Measurements from ENCODE around the gene GLT1D1.

The GLT1D1 gene

DNA sequence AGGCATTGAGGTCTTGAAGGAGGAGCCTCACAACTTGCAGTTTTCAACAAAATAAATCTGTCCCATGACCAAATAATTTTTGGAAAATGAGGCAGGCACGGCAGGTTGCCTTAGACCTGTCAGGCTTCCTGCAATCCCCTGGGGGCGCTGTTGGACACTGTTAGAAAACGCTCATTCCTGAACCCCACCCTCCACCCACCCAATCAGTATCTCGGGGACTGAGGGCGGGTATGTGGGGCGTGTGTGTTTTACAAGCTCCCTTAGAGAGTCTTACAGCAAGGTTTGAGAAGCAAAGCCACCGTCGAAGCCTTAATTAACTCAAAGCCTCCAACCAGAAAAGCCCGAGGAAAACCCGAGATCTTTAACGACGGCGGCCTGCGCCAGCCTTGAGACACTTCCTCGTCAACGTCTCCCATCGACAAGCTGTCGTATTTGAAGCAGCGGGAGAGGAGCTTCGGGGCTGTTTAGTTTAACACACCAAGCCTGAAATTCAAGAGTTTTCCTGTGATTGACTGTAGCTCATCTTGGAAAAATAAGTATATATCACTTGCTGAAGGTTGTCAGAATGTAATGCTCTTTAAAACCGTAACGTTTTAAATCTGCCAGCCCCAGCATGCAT, 123.0 kb downstream of the GLT1D1 start:
- intact Hi-C loops (cut with DNase I) = no loop called here
- peak; percentile 62 to 94 (median 82) for DNase-seq

DNA sequence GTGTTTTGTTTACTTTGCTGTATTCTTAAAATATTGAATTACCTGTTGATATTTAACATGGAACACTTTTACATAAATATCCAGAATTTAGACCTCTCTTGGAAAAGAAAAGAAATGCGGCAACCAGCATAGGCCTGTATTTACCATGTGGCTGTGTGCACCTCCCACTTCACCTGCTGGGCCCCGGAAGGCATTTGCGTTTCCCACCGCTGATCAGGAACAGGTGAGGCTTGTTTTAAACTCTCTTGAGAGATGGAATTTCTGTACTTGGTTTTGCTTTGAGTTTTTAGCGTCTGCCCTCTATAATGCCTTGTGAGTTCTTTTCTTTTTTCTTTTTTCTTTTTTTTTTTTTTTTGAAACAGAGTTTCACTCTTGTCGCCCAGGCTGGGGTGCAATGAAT, 124.2 kb downstream of the GLT1D1 start:
- intact Hi-C loops (cut with DNase I) = no loop called here
- no peak for DNase-seq

- DNase-seq = no peak
- intact Hi-C loops (cut with DNase I) = no loop called here
These were observed 124.8 kb downstream of the GLT1D1 start for GRCh38 chr12:128978067-128978466.

DNA sequence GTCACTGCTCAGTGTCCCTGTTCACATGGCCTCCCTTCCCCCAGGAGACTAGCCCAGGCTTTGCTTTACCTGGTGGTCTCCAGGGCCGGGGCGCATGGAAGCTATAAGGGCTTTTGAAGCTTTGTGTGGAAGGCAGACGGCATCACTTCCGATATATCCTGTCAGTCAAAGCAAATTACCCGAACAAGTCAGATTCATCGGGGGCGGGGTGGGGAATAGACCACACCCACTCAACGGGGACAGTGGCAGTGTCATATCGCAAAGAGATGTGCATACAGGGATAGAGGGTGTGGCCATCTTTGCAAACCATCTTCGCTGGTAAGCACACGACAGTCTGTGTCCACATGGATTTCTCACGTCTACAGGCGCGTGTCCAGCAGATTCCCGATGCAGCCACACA, 127.3 kb downstream of the GLT1D1 start:
- intact Hi-C loops (cut with DNase I) = no loop called here

GRCh38 chr12:128981971-128982533, 128.8 kb downstream of the GLT1D1 start:
- DNase-seq = no peak
- intact Hi-C loops (cut with DNase I) = no loop called here

More for the DNA sequence above, 127.3 kb downstream of the GLT1D1 start:
- no peak for DNase-seq

- peak in 8 of 42 donors; percentile 11 to 58 (median 45) for DNase-seq
- intact Hi-C loops (cut with DNase I) = no loop called here
These were observed 129.7 kb downstream of the GLT1D1 start for GRCh38 chr12:128982933-128983332.

DNA sequence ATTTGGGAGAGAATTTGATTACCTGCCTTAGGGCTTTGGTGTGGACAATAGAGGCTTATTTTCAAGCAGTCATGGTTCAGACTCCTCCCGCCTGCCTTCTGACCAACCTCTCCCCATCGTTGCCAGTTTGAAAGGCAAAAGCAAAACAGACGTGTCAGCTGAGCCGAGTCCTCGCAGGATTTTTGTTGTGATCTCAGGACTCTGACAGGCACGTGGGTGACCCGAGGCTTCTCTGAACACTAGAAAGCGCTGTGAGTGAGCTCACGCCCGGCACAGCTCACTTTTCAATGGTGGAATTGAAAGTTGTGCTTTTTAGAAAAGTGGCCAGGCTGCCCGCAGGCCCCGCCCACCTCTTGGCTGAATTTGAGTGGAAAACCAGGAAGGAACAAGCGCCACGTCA, 130.1 kb downstream of the GLT1D1 start:
- intact Hi-C loops (cut with DNase I) = no loop called here
- no peak for DNase-seq

DNA sequence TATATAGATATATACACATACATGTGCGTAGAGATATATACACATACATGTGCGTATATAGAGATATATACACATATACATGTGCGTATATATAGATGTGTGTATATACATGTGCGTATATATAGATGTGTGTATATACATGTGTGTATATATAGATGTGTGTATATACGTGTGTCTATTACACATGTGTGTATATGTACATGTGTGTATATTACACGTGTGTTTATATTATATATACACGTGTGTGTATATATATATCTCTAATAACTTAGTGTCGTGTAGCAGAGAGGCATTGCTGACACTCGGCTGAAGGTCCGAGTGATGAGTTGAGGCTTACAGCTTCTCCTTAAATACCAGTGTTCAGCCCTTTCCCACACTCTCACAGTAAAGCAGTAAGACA, 133.7 kb downstream of the GLT1D1 start:
- intact Hi-C loops (cut with DNase I) = no loop called here
- no peak for DNase-seq

GRCh38 chr12:128989287-128989686, 136.0 kb downstream of the GLT1D1 start:
- no peak for DNase-seq
- intact Hi-C loops (cut with DNase I) = no loop called here

DNA sequence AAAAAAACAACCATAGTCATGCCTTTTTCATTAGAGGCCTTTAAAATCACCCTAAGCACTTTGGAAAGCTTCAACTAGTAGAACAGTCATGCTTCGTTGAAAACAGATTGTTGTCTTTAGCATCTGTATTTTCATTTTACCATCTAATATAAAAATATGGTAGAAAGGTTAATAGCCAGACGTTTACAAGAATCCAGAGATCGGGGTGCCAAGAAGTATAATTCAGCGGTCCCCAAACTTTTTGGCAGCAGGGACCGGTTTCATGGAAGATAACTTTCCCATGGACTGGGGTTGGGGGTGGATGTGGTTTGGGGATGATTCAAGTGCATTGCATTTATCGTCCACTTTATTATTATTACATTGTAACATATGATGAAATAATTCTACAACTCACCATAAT, 138.4 kb downstream of the GLT1D1 start:
- intact Hi-C loops (cut with DNase I) = no loop called here
- no peak for DNase-seq

DNA sequence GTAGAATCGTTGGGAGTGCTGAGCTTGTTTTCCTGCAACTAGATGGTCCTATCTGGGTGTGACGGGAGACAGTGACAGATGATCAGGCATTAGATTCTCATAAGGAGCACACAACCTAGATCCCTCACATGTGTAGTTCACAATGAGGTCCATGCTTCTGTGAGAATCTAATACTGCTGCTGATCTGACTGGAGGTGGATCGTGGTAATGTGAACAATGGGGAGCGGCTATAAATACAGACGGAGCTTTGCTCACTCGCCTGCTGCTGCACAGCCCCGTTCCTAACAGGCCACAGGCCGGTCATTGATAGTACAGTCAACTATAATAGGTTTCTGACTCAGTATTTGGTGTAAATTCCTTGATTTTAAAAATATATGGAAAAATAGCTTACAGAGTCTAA, 138.8 kb downstream of the GLT1D1 start:
- intact Hi-C loops (cut with DNase I) = no loop called here

GRCh38 chr12:128992550-128992949, 139.3 kb downstream of the GLT1D1 start:
- intact Hi-C loops (cut with DNase I) = no loop called here
- no peak for DNase-seq

More for the DNA sequence above, 138.8 kb downstream of the GLT1D1 start:
- no peak for DNase-seq

DNA sequence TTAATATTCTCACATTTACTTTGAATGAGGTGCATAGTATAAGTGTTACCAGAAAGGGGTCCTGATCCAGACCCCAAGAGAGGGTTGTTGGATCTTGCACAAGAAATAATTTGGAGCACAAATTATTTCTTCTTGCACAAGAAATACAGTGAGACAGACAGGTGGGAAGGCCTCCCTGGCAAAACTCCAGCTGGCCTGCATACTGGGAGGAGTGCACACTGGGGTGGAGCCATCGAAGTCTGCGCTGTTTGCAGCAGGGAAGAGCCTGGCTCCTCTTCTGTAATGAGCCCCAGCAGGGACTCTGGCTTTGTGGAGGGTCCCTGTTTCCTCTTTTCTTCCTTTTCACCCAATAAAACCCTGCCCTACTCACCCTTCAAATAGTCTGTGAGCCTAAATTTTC, 141.6 kb downstream of the GLT1D1 start:
- no peak for DNase-seq
- intact Hi-C loops (cut with DNase I) = no loop called here

- DNase-seq = no peak
- intact Hi-C loops (cut with DNase I) = no loop called here
These were observed 142.3 kb downstream of the GLT1D1 start for GRCh38 chr12:128995619-128996018.

- intact Hi-C loops (cut with DNase I) = no loop called here
- DNase-seq = no peak
These were observed 148.5 kb downstream of the GLT1D1 start for GRCh38 chr12:129001826-129002225.

GRCh38 chr12:129002427-129002826, 149.1 kb downstream of the GLT1D1 start:
- intact Hi-C loops (cut with DNase I) = no loop called here
- DNase-seq = no peak

DNA sequence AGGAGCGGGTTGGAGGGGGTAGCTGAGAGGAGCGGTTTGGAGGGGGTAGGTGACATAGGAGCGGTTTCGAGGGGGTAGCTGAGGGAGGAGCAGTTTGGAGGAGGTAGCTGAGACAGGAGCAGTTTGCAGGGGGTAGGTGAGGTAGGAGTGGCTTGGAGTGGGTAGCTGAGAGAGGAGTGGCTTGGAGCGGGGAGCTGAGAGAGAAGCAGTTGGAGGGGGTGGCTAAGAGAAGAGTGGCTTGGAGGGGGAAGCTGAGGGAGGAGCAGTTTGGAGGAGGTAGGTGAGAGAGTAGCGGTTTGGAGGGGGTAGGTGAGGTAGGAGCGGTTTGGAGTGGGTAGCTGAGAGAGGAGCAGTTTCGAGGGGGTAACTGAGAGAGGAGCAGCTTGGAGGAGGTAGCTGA, 152.1 kb downstream of the GLT1D1 start:
- DNase-seq = peak in 17 of 42 donors; percentile 8 to 73 (median 22)
- intact Hi-C loops (cut with DNase I) = no loop called here

GRCh38 chr12:129005829-129006228, 152.6 kb downstream of the GLT1D1 start:
- intact Hi-C loops (cut with DNase I) = no loop called here

DNA sequence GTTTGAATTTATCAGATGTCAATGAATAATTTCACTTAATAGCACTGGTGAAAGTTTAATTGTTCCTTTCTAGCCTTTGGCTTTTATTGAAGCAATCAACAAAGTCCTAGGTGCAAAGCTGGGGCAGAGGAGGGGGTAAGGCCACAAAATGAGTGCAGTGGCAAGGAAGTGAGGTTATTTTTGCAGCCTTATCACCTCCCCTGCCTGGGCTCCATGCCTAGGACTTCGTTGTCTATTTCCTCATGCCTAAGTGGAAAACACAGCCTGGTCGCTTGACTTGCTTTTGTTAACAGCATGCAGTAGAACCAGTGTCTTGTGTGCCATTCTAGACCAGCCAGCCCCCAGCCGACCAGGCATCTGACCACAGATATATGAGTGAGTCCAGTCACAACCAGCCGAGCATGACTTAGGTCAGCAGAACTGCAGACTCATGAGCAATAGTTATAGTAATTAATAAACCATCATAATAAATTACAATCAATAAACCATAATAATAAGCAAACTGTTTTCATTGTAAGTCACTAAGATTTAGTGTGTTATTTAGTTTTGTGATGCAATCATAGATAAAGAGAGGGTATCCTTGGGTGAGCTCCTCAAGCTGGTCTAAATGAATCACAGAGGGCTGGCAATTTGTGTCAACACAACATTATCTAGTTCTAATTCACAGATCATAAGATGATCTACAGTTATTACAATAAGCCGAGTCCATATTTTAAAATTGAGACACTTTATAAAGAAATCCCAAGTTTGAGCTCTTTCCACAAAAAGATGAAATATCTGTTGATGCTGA, 156.8 kb downstream of the GLT1D1 start:
- no peak for DNase-seq

More at GRCh38 chr12:129005829-129006228, 152.6 kb downstream of the GLT1D1 start:
- DNase-seq = no peak

GRCh38 chr12:129016159-129016558, 162.9 kb downstream of the GLT1D1 start:
- DNase-seq = peak in 1 of 42 donors; percentile 32
- intact Hi-C loops (cut with DNase I) = no loop called here

More for the DNA sequence above, 156.8 kb downstream of the GLT1D1 start:
- intact Hi-C loops (cut with DNase I) = no loop called here

All from head of caudate nucleus (tissue), 42 donors.